Measurements from ENCODE around the gene ZNF605. TPM values are rescaled to one million over a fixed set of nuclear protein-coding genes. Genes with fewer than 3 reads are reported as not detected.
"Not testable (repeated sequence)": the region's sequence is repeated elsewhere in the genome, so short reads cannot be mapped to it uniquely, and the experiment has no call there.

The ZNF605 gene
- polyA plus RNA-seq (ENCODE audit: low read depth in 6 of 6) = 1 to 10 TPM in 5 of 6 donors, under 1 TPM in 1; 1.00 to 3.9 (median 2.1) TPM

DNA sequence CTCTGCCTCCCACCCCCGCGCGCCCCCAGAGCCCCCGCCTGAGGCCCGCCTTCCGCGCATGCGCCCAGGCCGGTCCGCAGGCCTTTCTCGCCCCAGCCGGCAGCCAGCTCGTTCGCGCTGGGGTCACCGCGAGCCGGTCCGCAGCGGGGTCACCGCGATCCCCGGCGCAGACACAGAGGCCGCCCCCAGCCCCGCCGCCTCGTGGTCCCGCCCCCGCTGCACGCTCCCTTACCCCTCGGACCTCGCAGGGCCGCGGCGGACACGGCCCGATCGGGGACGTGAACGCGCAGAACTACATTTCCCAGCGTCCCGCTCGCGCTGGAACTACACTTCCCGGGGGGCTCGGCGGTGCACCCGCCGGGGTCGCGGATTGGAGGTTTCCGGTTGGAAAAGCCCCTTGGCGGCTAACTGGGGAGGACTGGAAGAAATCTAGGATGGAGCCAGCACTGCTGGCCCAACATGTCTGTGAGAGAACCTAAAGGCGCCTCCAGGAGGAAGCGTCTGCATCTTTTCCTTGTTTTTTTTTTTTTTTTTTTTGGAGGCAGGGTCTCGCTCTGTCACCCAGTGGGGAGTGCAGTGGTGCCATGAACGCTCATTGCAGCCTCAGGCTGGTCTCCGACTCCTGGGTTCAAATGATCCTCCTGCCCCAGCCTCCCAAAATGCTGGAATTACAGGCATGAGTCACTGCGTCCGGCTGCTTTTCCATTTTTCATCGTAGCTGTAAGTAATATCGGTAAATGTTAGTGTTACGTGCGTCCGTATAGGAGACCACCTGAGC, at the start of gene ZNF605:
Gene ZNF605 (minus strand): TSS at position 296 of the 778 bp plus-strand sequence. CDS start 10,671 bp downstream, outside the sequence.
- H3K4me1 Mint-ChIP-seq = peaks cover 32 to 41% (median 38%) of the 10 kb centered on the region in 3 donors
- peak; percentile 89 for DNase-seq
- peaks cover 0 to 6% (median 3%) of the 10 kb centered on the region in 7 donors for H3K9me3 Mint-ChIP-seq
- ATAC-seq (ENCODE audit: low read depth in 2 of 2) = peak; percentile 91 to 93
- H3K27ac Mint-ChIP-seq = peak within 1 kb of the TSS; percentile 88 to 97 (median 95)
- H3K27me3 Mint-ChIP-seq = no peaks in the 10 kb centered on the region
- H3K4me3 Mint-ChIP-seq = peak within 1 kb of the TSS; percentile 90 to 99 (median 96)
- H3K36me3 Mint-ChIP-seq = peaks cover under 1 to 13% of the 10 kb centered on the region in 2 donors

- Mint-ChIP-seq H3K4me1 (peaks cover 13 to 17% (median 15%) of the 10 kb centered on the region in 3 donors), H3K36me3 (peaks cover 43 to 49% of the 10 kb centered on the region in 2 donors), H3K27me3 (no peaks in the 10 kb centered on the region), H3K9me3 (peaks cover 13 to 90% (median 65%) of the 10 kb centered on the region in 7 donors), H3K27ac (no peak overlapping the region), H3K4me3 (peak overlapping the region in 1 of 8 donors; percentile 30)
- no peak for DNase-seq
- no peak for ATAC-seq (ENCODE audit: low read depth in 2 of 2)
Measured at GRCh38 chr12:132998741-132999140, 42.6 kb upstream of the ZNF605 start.

DNA sequence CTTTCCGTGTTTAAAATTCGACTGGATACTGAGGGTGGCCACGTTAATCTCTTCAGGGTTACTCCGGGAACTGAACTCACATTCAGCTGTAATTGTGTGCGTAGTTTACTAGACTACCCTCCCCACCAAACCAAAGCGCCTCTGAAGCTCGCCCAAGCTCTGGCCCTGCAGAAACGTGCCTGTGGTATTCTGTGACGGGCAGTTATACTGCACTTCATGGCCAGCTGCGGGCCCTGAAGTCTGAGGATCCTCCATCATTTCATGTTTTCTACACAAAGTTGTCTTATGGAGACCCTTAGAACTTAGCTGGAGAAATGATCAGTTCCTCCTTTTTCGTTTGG, 30.7 kb upstream of the ZNF605 start:
- H3K27ac Mint-ChIP-seq = peak overlapping the region; percentile 71 to 98 (median 96)
- peak overlapping the region; percentile 92 to 98 (median 96) for H3K4me3 Mint-ChIP-seq
- H3K9me3 Mint-ChIP-seq = peaks cover 7 to 20% (median 15%) of the 10 kb centered on the region in 7 donors
- peaks cover 15 to 29% of the 10 kb centered on the region in 2 donors for H3K36me3 Mint-ChIP-seq
- H3K27me3 Mint-ChIP-seq = peaks cover 0 to 5% (median 4%) of the 10 kb centered on the region in 3 donors
- no peak for DNase-seq
- peaks cover 26 to 45% (median 43%) of the 10 kb centered on the region in 3 donors for H3K4me1 Mint-ChIP-seq
- ATAC-seq (ENCODE audit: low read depth in 2 of 2) = peak in 1 of 2 donors; percentile 5

GRCh38 chr12:132986001-132986884, 30.1 kb upstream of the ZNF605 start, which contains the start of gene ZNF26:
Gene ZNF26 (plus strand): TSS chr12:132986367. CDS start chr12:132986841, 474 bp downstream.
- Mint-ChIP-seq H3K4me1 (peaks cover 26 to 45% (median 43%) of the 10 kb centered on the region in 3 donors), H3K36me3 (peaks cover 15 to 29% of the 10 kb centered on the region in 2 donors), H3K27ac (peak within 1 kb of the TSS; percentile 94 to 98 (median 98)), H3K9me3 (peaks cover 7 to 23% (median 14%) of the 10 kb centered on the region in 7 donors), H3K27me3 (peaks cover 0 to 5% (median 4%) of the 10 kb centered on the region in 3 donors), H3K4me3 (peak within 1 kb of the TSS; percentile 92 to 98 (median 96))
- DNase-seq (peak; percentile 87), ATAC-seq (ENCODE audit: low read depth in 2 of 2) (peak; percentile 95 to 97)

GRCh38 chr12:132976870-132977269, 20.8 kb upstream of the ZNF605 start:
- H3K4me1 Mint-ChIP-seq; H3K27ac Mint-ChIP-seq; ATAC-seq (ENCODE audit: low read depth in 2 of 2); H3K4me3 Mint-ChIP-seq: not testable (repeated sequence)
- Mint-ChIP-seq H3K9me3 (peaks cover 11 to 55% (median 25%) of the 10 kb centered on the region in 7 donors), H3K27me3 (peaks cover 0 to 22% (median 16%) of the 10 kb centered on the region in 3 donors), H3K36me3 (peaks cover 9 to 26% of the 10 kb centered on the region in 2 donors)
- peak; percentile 13 for DNase-seq

- Mint-ChIP-seq H3K27me3 (peaks cover 0 to 13% (median 6%) of the 10 kb centered on the region in 3 donors), H3K4me1 (no peaks in the 10 kb centered on the region), H3K4me3 (peak overlapping the region in 1 of 8 donors; percentile 36), H3K36me3 (peaks cover 10 to 16% of the 10 kb centered on the region in 2 donors), H3K9me3 (peaks cover 4 to 37% (median 21%) of the 10 kb centered on the region in 7 donors), H3K27ac (no peak overlapping the region)
- DNase-seq = no peak
- ATAC-seq (ENCODE audit: low read depth in 2 of 2) = no peak
Measured at GRCh38 chr12:132972374-132972773, 16.3 kb upstream of the ZNF605 start.

DNA sequence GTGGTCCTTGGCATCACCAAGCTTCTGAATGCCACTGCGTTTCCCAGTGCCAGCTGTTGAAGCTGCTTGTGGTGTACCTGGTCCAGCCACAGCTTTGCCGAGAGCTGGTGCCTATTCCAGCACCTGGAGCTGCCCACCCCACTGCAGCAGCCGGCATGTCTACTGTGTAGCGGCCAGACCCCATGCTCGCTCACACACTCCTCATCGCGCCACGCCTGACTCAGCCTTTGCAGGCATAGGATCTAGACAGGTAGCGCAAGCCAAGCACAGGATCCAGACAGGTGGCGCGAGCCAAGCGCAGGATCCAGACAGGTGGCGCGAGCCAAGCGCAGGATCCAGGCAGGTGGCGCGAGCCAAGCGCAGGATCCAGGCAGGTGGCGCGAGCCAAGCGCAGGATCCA, 11.6 kb upstream of the ZNF605 start:
- H3K36me3 Mint-ChIP-seq = peaks cover 18% of the 10 kb centered on the region in 2 donors
- DNase-seq = no peak
- no peak overlapping the region for H3K4me3 Mint-ChIP-seq
- H3K4me1 Mint-ChIP-seq = peaks cover 2 to 12% (median 7%) of the 10 kb centered on the region in 3 donors
- no peak for ATAC-seq (ENCODE audit: low read depth in 2 of 2)
- H3K9me3 Mint-ChIP-seq = peaks cover 6 to 33% (median 11%) of the 10 kb centered on the region in 7 donors
- no peak overlapping the region for H3K27ac Mint-ChIP-seq
- peaks cover 0 to 6% (median 0%) of the 10 kb centered on the region in 3 donors for H3K27me3 Mint-ChIP-seq

DNA sequence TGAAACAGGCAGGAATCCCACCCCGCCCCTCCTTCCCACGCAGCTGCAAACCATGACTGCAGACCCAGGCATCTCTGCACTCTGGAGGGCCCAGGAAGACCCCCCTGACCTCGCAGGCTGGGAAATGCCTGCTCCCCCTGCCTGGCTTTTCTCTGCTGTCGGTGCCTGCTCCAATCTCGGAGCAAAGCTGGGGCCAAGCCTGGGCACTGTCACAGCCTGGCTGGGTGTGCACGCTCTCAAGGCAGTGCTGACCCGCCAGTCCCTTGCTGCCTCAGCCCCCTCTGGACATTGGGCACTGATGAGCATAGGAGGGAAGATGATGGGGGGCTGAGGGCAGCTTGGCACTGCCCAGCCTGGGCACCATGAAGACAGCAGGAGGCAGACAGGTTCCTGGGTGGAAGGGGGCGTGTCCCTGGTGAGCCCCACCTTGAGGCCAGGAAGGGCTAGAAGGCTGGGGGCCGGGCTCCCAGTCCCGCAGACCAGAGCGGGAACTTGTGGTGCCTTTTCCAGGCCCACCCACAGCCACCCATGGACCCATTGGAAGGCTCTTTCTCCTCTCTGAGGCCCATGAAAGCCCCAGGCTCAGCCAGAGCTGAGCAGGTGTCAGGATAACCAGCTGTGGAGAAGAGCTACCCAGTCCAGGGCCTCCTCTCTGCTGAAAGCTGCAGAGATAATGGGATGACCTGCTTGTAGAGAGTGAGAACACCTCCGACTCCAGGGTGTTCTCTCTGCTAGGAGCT, 10.7 kb upstream of the ZNF605 start:
- H3K4me1 Mint-ChIP-seq = peaks cover 2 to 12% (median 7%) of the 10 kb centered on the region in 3 donors
- peak overlapping the region in 1 of 6 donors; percentile 86 for H3K27ac Mint-ChIP-seq
- no peaks in the 10 kb centered on the region for H3K27me3 Mint-ChIP-seq
- no peak overlapping the region for H3K4me3 Mint-ChIP-seq
- peaks cover 1 to 24% (median 6%) of the 10 kb centered on the region in 7 donors for H3K9me3 Mint-ChIP-seq
- DNase-seq (no peak), ATAC-seq (ENCODE audit: low read depth in 2 of 2) (no peak)
- H3K36me3 Mint-ChIP-seq = peaks cover 11 to 13% of the 10 kb centered on the region in 2 donors

- Mint-ChIP-seq H3K36me3 (peaks cover 11 to 17% of the 10 kb centered on the region in 2 donors), H3K27ac (no peak overlapping the region), H3K9me3 (peaks cover 0 to 23% (median 6%) of the 10 kb centered on the region in 7 donors), H3K27me3 (no peaks in the 10 kb centered on the region), H3K4me3 (no peak overlapping the region), H3K4me1 (peaks cover 2 to 12% (median 7%) of the 10 kb centered on the region in 3 donors)
- no peak for DNase-seq
- ATAC-seq (ENCODE audit: low read depth in 2 of 2) = no peak
Measured at GRCh38 chr12:132965796-132966195, 9.7 kb upstream of the ZNF605 start.

- not testable (repeated sequence) for DNase-seq; H3K27ac Mint-ChIP-seq; H3K4me3 Mint-ChIP-seq; H3K27me3 Mint-ChIP-seq; ATAC-seq (ENCODE audit: low read depth in 2 of 2)
- peaks cover 11 to 17% of the 10 kb centered on the region in 2 donors for H3K36me3 Mint-ChIP-seq
- H3K4me1 Mint-ChIP-seq = peaks cover 2 to 17% (median 7%) of the 10 kb centered on the region in 3 donors
- H3K9me3 Mint-ChIP-seq = peaks cover 0 to 15% (median 3%) of the 10 kb centered on the region in 7 donors
Measured at GRCh38 chr12:132963947-132964346, 7.8 kb upstream of the ZNF605 start.

GRCh38 chr12:132961790-132962189, 5.7 kb upstream of the ZNF605 start:
- not testable (repeated sequence) for H3K27ac Mint-ChIP-seq

More at GRCh38 chr12:132961790-132962189, 5.7 kb upstream of the ZNF605 start:
- not testable (repeated sequence) for H3K27me3 Mint-ChIP-seq; DNase-seq; ATAC-seq (ENCODE audit: low read depth in 2 of 2); H3K4me3 Mint-ChIP-seq
- peaks cover 0 to 10% (median 3%) of the 10 kb centered on the region in 7 donors for H3K9me3 Mint-ChIP-seq
- H3K36me3 Mint-ChIP-seq = peaks cover 11 to 17% of the 10 kb centered on the region in 2 donors
- H3K4me1 Mint-ChIP-seq = peaks cover 7 to 18% (median 8%) of the 10 kb centered on the region in 3 donors
